ENCODE data around the gene BCL6.

- TF ChIP-seq CTCF (IDR thresholded peaks at IDR 0.05; ENCODE audit: control extremely low read depth in 1 of 3, insufficient read depth in 1 of 3, low read depth in 1 of 3, low read length in 3 of 3) (no peak), BACH1 (IDR thresholded peaks at IDR 0.05; ENCODE audit: low read length) (no peak)
These were observed 20.0 kb downstream of the BCL6 start for GRCh38 chr3:187725224-187725623.
